Gastrocnemius medialis (tissue), 4 donors: ENCODE measurements around the gene ZKSCAN1. TPM values are rescaled to one million over a fixed set of nuclear protein-coding genes. Genes with fewer than 3 reads are reported as not detected.

Experiments used
- ATAC-seq, 2 donors: fragments of 150-250 bp; one replicate each; pipeline ENCODE4 v1.9.1; 2016
- DNase-seq, 2 donors: peaks; one replicate each; pipeline ENCODE4 v3.0.0-alpha.2; 2019
- H3K27ac ChIP-seq, 4 donors: fragments of 200-600 bp; sonication (generic); 1 replicate in 1 of 4; 2 replicates in 3 of 4; pipeline ENCODE4 v1.5.1; 2016 to 2018; ENCODE audit warnings: mild to moderate bottlenecking in 2 of 4, moderate library complexity in 1 of 4
- H3K27me3 ChIP-seq, 3 donors: fragments of 200-600 bp; sonication (generic) in 2 of 3; 1 replicate in 1 of 3; 2 replicates in 2 of 3; pipeline versions ENCODE4 v1.5.1 to v1.6.0; 2016 to 2019; ENCODE audit warnings: mild to moderate bottlenecking in 1 of 3, moderate library complexity in 1 of 3
- H3K36me3 ChIP-seq, 2 donors: fragments of 200-600 bp; sonication (generic) in 1 of 2; one replicate each; pipeline ENCODE4 v1.5.1; 2017 to 2018
- H3K4me1 ChIP-seq, 2 donors: fragments of 200-600 bp; sonication (generic) in 1 of 2; one replicate each; pipeline ENCODE4 v1.5.1; 2016 to 2017; ENCODE audit warnings: mild to moderate bottlenecking in 2 of 2
- H3K4me3 ChIP-seq, 4 donors: fragments of 200-600 bp; sonication (generic) in 3 of 4; 1 replicate in 1 of 4; 2 replicates in 3 of 4; pipeline ENCODE4 v1.5.1; 2016 to 2019; ENCODE audit warnings: mild to moderate bottlenecking in 2 of 4
- H3K9me3 ChIP-seq, 3 donors: fragments of 200-600 bp; sonication (generic) in 2 of 3; 1 replicate in 1 of 3; 2 replicates in 2 of 3; pipeline ENCODE4 v1.5.1; 2016 to 2019
- POLR2A ChIP-seq, 2 donors: fragments of 450-650 bp; IDR thresholded peaks; one replicate each; pipeline ENCODE4 v1.6.1; 2017; ENCODE audit warnings: antibody characterized with exemption in 2 of 2, mild to moderate bottlenecking in 2 of 2, moderate library complexity in 2 of 2
- in situ Hi-C, 4 donors: fragments of 200-750 bp; cut with MboI; loops; one replicate each; pipeline versions ENCODE4 v1.15.0 to v1.8.0; 2017; ENCODE audit warnings: low sequenced_read_pairs in 4 of 4
- intact Hi-C: fragments of 100-400 bp; cut with DNase I; formaldehyde crosslinking; loops from one replicate; pipeline ENCODE4 v1.15.1; 2023; ENCODE audit warnings: low total_unique reads
- total RNA-seq, 4 donors: library from RNA; depleted of rRNA; stranded (reverse); fragments of >200 nt; gene quantifications; one replicate each; pipeline versions ENCODE4 v1.1.0 to v1.2.3, GENCODE V29; 2016
- TF ChIP-seq, protein P1 (sequence below), 5 experiments: fragments of 450-650 bp in 3 of 5; fragments of 200-600 bp in 2 of 5; sonication (generic) in 2 of 5; IDR thresholded peaks in 4 of 5; conservative IDR thresholded peaks in 1 of 5; 1 replicate in 4 of 5; 2 replicates in 1 of 5; pipeline ENCODE4 v1.5.1; 2016 to 2019; ENCODE audit warnings: antibody characterized with exemption in 5 of 5, mild to moderate bottlenecking in 3 of 5, moderate library complexity in 3 of 5

The ZKSCAN1 gene
- total RNA-seq, 4 donors from 2014 or later: 15.0 to 17.7 (median 15.5) TPM

- no peaks in the 10 kb centered on the region for H3K27me3 ChIP-seq
- H3K4me3 ChIP-seq: no peak overlapping the region
- in situ Hi-C loops: no loop called here
- intact Hi-C loops: loop anchor here (5.0 kb wide), 1 partner anchor 40 kb away; the partner anchor contains the start of gene MBLAC1
- ATAC-seq (no peak), DNase-seq (no peak)
- no peak overlapping the region for H3K27ac ChIP-seq
- peaks cover 0 to 21% of the 10 kb centered on the region in 2 donors for H3K36me3 ChIP-seq
- peaks cover 13 to 16% of the 10 kb centered on the region in 2 donors for H3K4me1 ChIP-seq
- no peaks in the 10 kb centered on the region for H3K9me3 ChIP-seq
- no peak for TF ChIP-seq POLR2A (IDR thresholded peaks at IDR 0.05)
- TF ChIP-seq, protein P1, sequence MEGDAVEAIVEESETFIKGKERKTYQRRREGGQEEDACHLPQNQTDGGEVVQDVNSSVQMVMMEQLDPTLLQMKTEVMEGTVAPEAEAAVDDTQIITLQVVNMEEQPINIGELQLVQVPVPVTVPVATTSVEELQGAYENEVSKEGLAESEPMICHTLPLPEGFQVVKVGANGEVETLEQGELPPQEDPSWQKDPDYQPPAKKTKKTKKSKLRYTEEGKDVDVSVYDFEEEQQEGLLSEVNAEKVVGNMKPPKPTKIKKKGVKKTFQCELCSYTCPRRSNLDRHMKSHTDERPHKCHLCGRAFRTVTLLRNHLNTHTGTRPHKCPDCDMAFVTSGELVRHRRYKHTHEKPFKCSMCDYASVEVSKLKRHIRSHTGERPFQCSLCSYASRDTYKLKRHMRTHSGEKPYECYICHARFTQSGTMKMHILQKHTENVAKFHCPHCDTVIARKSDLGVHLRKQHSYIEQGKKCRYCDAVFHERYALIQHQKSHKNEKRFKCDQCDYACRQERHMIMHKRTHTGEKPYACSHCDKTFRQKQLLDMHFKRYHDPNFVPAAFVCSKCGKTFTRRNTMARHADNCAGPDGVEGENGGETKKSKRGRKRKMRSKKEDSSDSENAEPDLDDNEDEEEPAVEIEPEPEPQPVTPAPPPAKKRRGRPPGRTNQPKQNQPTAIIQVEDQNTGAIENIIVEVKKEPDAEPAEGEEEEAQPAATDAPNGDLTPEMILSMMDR (IDR thresholded peaks at IDR 0.05 in 4 of 5, conservative IDR thresholded peaks at IDR 0.05 in 1 of 5): no peak
These were observed 71.8 kb downstream of the ZKSCAN1 start for GRCh38 chr7:100087055-100087750.

- Histone ChIP-seq H3K27me3 (no peaks in the 10 kb centered on the region), H3K36me3 (peaks cover 0 to 30% of the 10 kb centered on the region in 2 donors), H3K4me3 (peak overlapping the region; percentile 79 to 90 (median 88)), H3K27ac (peak overlapping the region; percentile 88 to 97 (median 89)), H3K4me1 (peaks cover 13 to 14% of the 10 kb centered on the region in 2 donors), H3K9me3 (no peaks in the 10 kb centered on the region)
- TF ChIP-seq, protein P1 (IDR thresholded peaks at IDR 0.05 in 4 of 5, conservative IDR thresholded peaks at IDR 0.05 in 1 of 5): no peak
- TF ChIP-seq POLR2A (IDR thresholded peaks at IDR 0.05): no peak
- ATAC-seq (no peak), DNase-seq (no peak)
- intact Hi-C loops: loop anchor here (1.0 to 5.0 kb wide), 2 partner anchors 13 to 39 kb away; partner anchors contain the start of genes AP4M1, MBLAC1 and MCM7
- in situ Hi-C loops: no loop called here
These were observed 72.8 kb downstream of the ZKSCAN1 start for GRCh38 chr7:100088095-100088620.

DNA sequence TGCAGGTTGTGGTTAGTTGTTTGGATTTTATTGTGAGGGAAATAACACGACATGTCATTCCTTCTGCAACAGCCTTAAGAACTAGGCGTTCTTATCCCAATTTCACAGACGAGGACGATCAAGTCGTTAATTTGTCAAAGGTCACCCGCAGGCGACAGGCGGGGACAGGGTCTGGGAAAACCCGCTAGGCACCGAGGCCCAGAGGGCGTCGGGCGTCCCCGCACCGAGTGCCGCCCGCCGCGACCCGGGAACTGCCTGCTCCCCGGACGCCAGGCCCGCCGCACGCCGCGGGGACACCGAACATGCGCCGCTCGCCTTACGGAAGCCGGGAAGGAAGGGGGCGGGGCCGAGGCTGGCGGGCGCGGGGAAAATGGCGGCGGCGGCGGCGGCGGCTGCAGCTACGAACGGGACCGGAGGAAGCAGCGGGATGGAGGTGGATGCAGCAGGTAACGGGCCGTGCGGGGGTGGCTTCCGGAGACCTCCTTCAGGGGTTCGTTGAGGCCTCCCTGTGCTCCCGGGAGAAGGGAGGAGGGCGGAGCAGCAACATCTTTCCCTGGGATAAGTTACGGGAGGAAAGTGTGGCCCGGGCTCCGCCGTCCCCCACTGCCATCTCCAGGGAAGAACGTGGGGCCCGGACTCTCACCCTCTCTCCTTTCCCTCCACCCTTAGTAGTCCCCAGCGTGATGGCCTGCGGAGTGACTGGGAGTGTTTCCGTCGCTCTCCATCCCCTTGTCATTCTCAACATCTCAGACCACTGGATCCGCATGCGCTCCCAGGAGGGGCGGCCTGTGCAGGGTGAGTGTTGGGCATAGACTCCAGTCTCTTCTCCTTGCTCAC, 73.4 kb downstream of the ZKSCAN1 start, which contains the start of gene COPS6:
Gene COPS6, plus strand, starts transcription at position 349 of the 837 bp plus-strand sequence. Its CDS starts 22 bp downstream, at position 371.
- in situ Hi-C loops (no loop called here), intact Hi-C loops (loop anchor here (1.0 to 5.0 kb wide), 2 partner anchors 12 to 38 kb away; partner anchors contain the start of genes AP4M1, MBLAC1 and MCM7)
- peak within 1 kb of the TSS; percentile 79 to 90 (median 88) for H3K4me3 ChIP-seq
- no peaks in the 10 kb centered on the region for H3K27me3 ChIP-seq
- ATAC-seq (peak; percentile 73 to 78), DNase-seq (peak; percentile 64 to 76)
- H3K9me3 ChIP-seq: no peaks in the 10 kb centered on the region
- TF ChIP-seq, protein P1 (IDR thresholded peaks at IDR 0.05 in 4 of 5, conservative IDR thresholded peaks at IDR 0.05 in 1 of 5): peak in 1 of 5 experiments; percentile 20
- peak; percentile 83 for TF ChIP-seq POLR2A (IDR thresholded peaks at IDR 0.05)
- peak within 1 kb of the TSS; percentile 88 to 97 (median 89) for H3K27ac ChIP-seq
- peaks cover 13 to 14% of the 10 kb centered on the region in 2 donors for H3K4me1 ChIP-seq
- H3K36me3 ChIP-seq: peaks cover 0 to 37% of the 10 kb centered on the region in 2 donors

DNA sequence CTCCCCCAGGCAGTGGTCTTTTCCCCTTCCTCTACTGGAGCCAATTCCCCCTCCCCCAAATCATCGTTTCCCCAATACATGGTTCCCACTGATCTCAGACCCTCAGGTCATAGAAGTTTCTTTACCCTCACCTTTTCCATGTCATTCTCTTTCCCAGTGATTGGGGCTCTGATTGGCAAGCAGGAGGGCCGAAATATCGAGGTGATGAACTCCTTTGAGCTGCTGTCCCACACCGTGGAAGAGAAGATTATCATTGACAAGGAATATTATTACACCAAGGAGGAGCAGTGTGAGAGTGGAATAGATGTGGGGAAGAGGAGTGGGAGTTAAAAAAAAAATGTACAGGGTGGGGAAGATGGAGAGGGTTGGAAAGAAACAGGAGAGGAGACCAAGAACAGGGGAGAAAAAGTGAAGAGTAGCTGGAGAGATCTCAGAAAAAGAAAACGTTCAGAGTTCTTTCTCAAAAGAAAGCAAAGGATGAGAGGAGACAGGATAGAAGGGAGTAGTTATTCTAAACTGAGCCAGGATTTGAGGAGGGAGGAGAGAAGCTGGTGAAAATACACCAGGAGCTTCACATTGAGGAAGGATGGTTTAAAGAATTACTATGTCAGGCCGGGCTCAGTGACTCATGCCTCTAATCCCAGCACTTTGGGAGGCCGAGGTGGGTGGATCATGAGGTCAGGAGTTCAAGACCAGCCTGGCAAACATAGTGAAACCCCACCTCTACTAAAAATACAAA, 74.2 kb downstream of the ZKSCAN1 start:
- Histone ChIP-seq H3K27me3 (no peaks in the 10 kb centered on the region), H3K4me1 (peaks cover 13 to 14% of the 10 kb centered on the region in 2 donors), H3K4me3 (peak overlapping the region; percentile 79 to 90 (median 88)), H3K36me3 (peaks cover 0 to 45% of the 10 kb centered on the region in 2 donors), H3K9me3 (no peaks in the 10 kb centered on the region), H3K27ac (peak overlapping the region; percentile 88 to 97 (median 89))
- no peak for ATAC-seq
- intact Hi-C loops (loop anchor here (5.0 kb wide), 1 partner anchor 38 kb away; the partner anchor contains the start of gene MBLAC1), in situ Hi-C loops (no loop called here)
- no peak for DNase-seq
- no peak for TF ChIP-seq POLR2A (IDR thresholded peaks at IDR 0.05)
- TF ChIP-seq, protein P1 (IDR thresholded peaks at IDR 0.05 in 4 of 5, conservative IDR thresholded peaks at IDR 0.05 in 1 of 5): no peak
